MCF 10A (cell line): ENCODE results near the gene PADI1. TPM values are rescaled to one million over a fixed set of nuclear protein-coding genes. Genes with fewer than 3 reads are reported as not detected.
A peak's percentile ranks its signal among the peaks of the same experiment; 100 is the strongest.

ENCODE experiments used
- BruUV-seq: library from RNA; stranded (reverse); fragments of 400-500 nt; replicated peaks from 2 replicates; lab custom pipeline; 2021; lab: Mats Ljungman, UMichigan
- CTCF ChIA-PET: fragments of 300-600 bp; sonication (Branson Sonifier 250); formaldehyde crosslinking; extraction: SDS; loops from one replicate; lab custom pipeline; 2021; ENCODE audit warnings: antibody characterized with exemption, inconsistent platforms; lab: Yijun Ruan, JAX
- POLR2A ChIA-PET: fragments of 300-600, 350-650 bp; sonication (Branson Sonifier 250); formaldehyde crosslinking; extraction: SDS; loops from one replicate; lab custom pipeline; 2020; ENCODE audit warnings: antibody characterized with exemption, inconsistent platforms; lab: Yijun Ruan, JAX
- DNase-seq: peaks from one replicate; pipeline ENCODE4 v3.0.0-alpha.2; 2018; ENCODE audit not compliant: unreplicated experiment
- H3K27ac Mint-ChIP-seq: one replicate; pipeline ENCODE4 v1.8.0; 2022; ENCODE audit warnings: mild to moderate bottlenecking, low read depth, mixed read lengths; ENCODE audit not compliant: unreplicated experiment
- H3K27me3 Mint-ChIP-seq: one replicate; pipeline ENCODE4 v1.8.0; 2022; ENCODE audit warnings: mixed read lengths; ENCODE audit not compliant: insufficient read depth, unreplicated experiment
- H3K36me3 Mint-ChIP-seq: one replicate; pipeline ENCODE4 v1.8.0; 2022; ENCODE audit warnings: mild to moderate bottlenecking, moderate library complexity, mixed read lengths; ENCODE audit not compliant: insufficient read depth, unreplicated experiment
- H3K4me1 Mint-ChIP-seq: one replicate; pipeline ENCODE4 v1.8.0; 2022; ENCODE audit warnings: mixed read lengths; ENCODE audit not compliant: insufficient read depth, unreplicated experiment
- H3K4me3 Mint-ChIP-seq: one replicate; pipeline ENCODE4 v1.8.0; 2022; ENCODE audit warnings: mild to moderate bottlenecking, moderate library complexity, mixed read lengths; ENCODE audit not compliant: unreplicated experiment
- H3K9me3 Mint-ChIP-seq: one replicate; pipeline ENCODE4 v1.8.0; 2022; ENCODE audit warnings: mixed read lengths; ENCODE audit not compliant: unreplicated experiment
- intact Hi-C: fragments of 100-400 bp; cut with micrococcal nuclease; formaldehyde crosslinking; loops from 2 replicates; pipeline ENCODE4 v1.14.1; 2022
- total RNA-seq: library from RNA; stranded (reverse); gene quantifications from 2 replicates; pipeline ENCODE4 v1.2.3, GENCODE V29; 2022
- TF ChIP-seq, protein P1 (sequence below): fragments of 200-600 bp; IDR thresholded peaks from one replicate; pipeline ENCODE4 v1.8.0; 2022; ENCODE audit warnings: antibody characterized with exemption, mild to moderate bottlenecking; ENCODE audit not compliant: unreplicated experiment

The PADI1 gene
- total RNA-seq, 1 experiment from 2014 or later, result 0.58 TPM

DNA sequence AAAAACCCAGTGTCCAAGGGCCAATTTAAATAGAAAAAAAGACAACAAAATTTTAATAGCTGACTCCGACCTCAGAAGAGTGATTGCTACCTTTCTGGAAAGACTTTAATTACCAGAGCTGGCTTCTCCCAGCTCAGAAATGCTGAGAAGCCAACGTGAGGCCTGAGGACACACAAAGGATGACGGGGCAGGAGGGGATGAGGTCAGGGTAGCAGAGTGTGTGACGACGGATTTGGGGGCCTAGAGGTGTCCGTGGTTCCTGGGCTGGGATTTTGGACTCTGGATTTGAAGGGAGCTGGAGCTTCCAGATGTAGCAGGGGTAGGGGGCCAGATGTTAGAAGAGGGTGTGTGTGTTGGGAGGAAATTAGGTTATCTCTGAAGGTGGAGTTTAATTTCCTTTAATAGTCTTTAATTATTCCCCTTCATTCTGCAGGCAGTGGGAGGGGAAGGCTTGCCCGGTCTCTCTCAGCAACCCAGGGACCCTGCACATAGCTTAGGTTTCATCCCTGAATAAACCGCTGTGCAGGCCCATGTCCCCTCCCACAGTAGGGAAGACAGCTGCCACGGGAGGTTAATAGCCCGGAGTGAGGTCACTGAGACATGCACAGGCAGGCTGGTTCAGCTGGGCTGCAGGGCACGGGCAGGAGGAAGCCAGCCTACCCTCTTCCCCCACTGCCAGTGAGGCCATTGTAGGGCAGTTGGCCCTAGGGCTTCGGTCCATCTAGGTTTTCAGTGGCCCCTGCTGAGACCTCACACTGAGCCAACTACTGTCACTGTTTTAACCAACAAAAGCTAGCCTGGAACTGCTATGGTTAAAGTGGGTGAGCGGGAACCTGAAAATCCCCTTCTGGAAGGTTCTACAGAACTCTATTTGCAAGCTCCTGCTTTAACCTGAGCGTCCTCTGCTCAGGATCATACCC, 40.2 kb downstream of the PADI1 start:
- ChIA-PET POLR2A (interaction anchor here (1.0 to 2.7 kb wide), 4 partner anchors 27 to 188 kb away, joined by 3 to 8 read pairs (median 5); no protein-coding TSS in a partner anchor), CTCF (interaction anchor here (0.7 to 3.3 kb wide), 8 partner anchors 8 to 283 kb away, joined by 3 to 15 read pairs (median 5); no protein-coding TSS in a partner anchor)
- H3K4me1 Mint-ChIP-seq, result peaks cover 13% of the 10 kb centered on the region
- no peaks in the 10 kb centered on the region for H3K9me3 Mint-ChIP-seq
- H3K27me3 Mint-ChIP-seq, result no peaks in the 10 kb centered on the region
- H3K4me3 Mint-ChIP-seq, result no peak overlapping the region
- intact Hi-C loops, result no loop called here
- H3K36me3 Mint-ChIP-seq, result no peaks in the 10 kb centered on the region
- no TSS peak for BruUV-seq
- TF ChIP-seq, protein P1, sequence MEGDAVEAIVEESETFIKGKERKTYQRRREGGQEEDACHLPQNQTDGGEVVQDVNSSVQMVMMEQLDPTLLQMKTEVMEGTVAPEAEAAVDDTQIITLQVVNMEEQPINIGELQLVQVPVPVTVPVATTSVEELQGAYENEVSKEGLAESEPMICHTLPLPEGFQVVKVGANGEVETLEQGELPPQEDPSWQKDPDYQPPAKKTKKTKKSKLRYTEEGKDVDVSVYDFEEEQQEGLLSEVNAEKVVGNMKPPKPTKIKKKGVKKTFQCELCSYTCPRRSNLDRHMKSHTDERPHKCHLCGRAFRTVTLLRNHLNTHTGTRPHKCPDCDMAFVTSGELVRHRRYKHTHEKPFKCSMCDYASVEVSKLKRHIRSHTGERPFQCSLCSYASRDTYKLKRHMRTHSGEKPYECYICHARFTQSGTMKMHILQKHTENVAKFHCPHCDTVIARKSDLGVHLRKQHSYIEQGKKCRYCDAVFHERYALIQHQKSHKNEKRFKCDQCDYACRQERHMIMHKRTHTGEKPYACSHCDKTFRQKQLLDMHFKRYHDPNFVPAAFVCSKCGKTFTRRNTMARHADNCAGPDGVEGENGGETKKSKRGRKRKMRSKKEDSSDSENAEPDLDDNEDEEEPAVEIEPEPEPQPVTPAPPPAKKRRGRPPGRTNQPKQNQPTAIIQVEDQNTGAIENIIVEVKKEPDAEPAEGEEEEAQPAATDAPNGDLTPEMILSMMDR, result no peak
- H3K27ac Mint-ChIP-seq, result no peak overlapping the region
- DNase-seq, result peak; percentile 60

DNA sequence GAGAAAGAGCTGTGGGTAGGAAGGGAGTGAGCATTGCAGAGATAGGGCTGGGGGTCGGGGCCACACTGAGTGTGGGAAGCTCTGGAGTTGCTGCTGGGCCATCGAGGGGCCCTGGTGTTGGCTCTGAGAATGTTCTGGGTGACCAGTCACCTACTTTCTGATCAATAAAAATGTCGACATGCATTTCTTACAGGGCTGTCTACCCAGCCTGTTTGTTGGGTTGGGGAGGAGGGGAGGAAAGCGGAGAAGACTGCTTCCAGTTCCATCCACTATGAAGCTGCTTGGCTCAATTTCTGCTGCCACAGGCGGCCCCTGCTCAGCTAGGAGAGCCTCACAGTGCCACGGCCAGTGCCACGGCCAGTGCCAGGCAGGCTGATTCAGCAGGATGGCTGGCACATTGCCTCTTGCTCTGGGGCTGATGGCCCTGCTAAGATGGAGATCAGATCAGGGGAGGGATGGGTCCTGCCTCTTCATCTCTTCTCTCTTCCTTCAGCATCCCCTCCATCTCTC, 40.9 kb downstream of the PADI1 start:
- intact Hi-C loops, result no loop called here
- CTCF ChIA-PET, result interaction anchor here (0.9 to 3.3 kb wide), 8 partner anchors 9 to 120 kb away, joined by 3 to 15 read pairs (median 5); no protein-coding TSS in a partner anchor
- BruUV-seq, result no TSS peak
- H3K27me3 Mint-ChIP-seq, result no peaks in the 10 kb centered on the region
- no peak for DNase-seq
- no peak overlapping the region for H3K4me3 Mint-ChIP-seq
- H3K4me1 Mint-ChIP-seq, result peaks cover 21% of the 10 kb centered on the region
- H3K36me3 Mint-ChIP-seq, result no peaks in the 10 kb centered on the region
- H3K9me3 Mint-ChIP-seq, result no peaks in the 10 kb centered on the region
- no peak overlapping the region for H3K27ac Mint-ChIP-seq
- POLR2A ChIA-PET, result interaction anchor here (0.7 to 2.7 kb wide), 8 partner anchors 16 to 189 kb away, joined by 3 to 8 read pairs (median 4); no protein-coding TSS in a partner anchor
- TF ChIP-seq, protein P1, result no peak

DNA sequence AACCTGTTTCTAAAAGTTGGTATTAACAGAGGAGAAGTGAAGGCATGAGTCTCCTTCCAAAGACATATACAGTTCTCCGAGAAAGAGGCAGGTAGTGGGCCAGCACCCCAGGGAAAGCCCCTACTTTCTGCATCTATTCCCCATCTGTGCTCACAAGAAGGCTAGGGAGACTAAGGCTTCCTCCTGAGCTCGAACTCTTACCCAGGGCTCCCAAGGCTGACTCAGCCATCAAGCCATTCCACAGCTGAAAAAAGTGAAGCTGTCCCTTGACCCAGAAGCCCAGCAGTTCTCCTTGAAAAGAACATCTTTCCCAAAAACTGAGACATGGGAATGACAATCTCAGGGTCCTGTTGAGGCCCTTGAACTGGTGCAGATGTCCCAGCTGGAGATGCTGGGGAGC, 42.0 kb downstream of the PADI1 start:
- Mint-ChIP-seq H3K27ac (peak overlapping the region; percentile 46), H3K4me3 (no peak overlapping the region), H3K9me3 (no peaks in the 10 kb centered on the region), H3K4me1 (peaks cover 32% of the 10 kb centered on the region), H3K36me3 (no peaks in the 10 kb centered on the region), H3K27me3 (no peaks in the 10 kb centered on the region)
- CTCF ChIA-PET, result interaction anchor here (1.0 to 3.3 kb wide), 4 partner anchors 10 to 121 kb away, joined by 3 to 15 read pairs (median 7); no protein-coding TSS in a partner anchor
- POLR2A ChIA-PET, result interaction anchor here (0.6 to 1.5 kb wide), 4 partner anchors 15 to 334 kb away, joined by 3 to 6 read pairs (median 4); no protein-coding TSS in a partner anchor
- no TSS peak for BruUV-seq
- TF ChIP-seq, protein P1, result no peak
- DNase-seq, result no peak
- intact Hi-C loops, result no loop called here

DNA sequence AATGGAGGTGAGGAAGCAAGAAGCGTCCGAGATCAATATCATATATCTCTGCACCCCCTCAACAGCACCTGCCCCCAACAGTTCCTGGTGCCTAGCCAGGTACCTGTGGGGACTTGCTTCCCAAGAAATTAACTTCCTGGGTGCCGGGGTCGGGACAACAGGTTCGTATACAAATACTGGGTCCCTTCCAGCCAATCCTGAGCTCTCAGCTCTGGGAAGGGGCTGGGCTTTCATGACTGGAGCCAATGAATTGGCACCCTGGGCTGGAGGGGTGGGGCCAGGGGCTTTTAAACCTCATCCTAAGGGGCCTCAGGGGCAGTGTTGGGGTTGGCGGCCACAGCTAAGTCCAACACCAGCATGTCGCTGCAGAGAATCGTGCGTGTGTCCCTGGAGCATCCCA, 43.9 kb downstream of the PADI1 start, which contains the start of gene PADI3:
Gene PADI3, plus strand, starts transcription at position 318 of the 400 bp plus-strand sequence. Its CDS starts 40 bp downstream, at position 358.
- Mint-ChIP-seq H3K36me3 (no peaks in the 10 kb centered on the region), H3K4me3 (no peak within 1 kb of the TSS), H3K4me1 (peaks cover 33% of the 10 kb centered on the region), H3K27me3 (no peaks in the 10 kb centered on the region), H3K27ac (no peak within 1 kb of the TSS), H3K9me3 (no peaks in the 10 kb centered on the region)
- CTCF ChIA-PET, result interaction anchor here (0.6 to 1.9 kb wide), 4 partner anchors 12 to 234 kb away, joined by 3 to 11 read pairs (median 6); no protein-coding TSS in a partner anchor
- TF ChIP-seq, protein P1, result no peak
- DNase-seq, result no peak
- no TSS peak for BruUV-seq
- intact Hi-C loops, result no loop called here
- POLR2A ChIA-PET, result no interaction called here
